GM12872 (cell line): ENCODE results near the gene PNO1.

Experiments used
- TF ChIP-seq, protein P1 (sequence below): IDR thresholded peaks from 3 replicates; pipeline ENCODE4 v1.5.1; 2011; ENCODE audit warnings: low read depth, mild to moderate bottlenecking, low read length, moderate library complexity; ENCODE audit not compliant: insufficient read depth

The PNO1 gene

GRCh38 chr2:68187329-68187728 lies 29.6 kb downstream of the PNO1 start:
- TF ChIP-seq, protein P1, sequence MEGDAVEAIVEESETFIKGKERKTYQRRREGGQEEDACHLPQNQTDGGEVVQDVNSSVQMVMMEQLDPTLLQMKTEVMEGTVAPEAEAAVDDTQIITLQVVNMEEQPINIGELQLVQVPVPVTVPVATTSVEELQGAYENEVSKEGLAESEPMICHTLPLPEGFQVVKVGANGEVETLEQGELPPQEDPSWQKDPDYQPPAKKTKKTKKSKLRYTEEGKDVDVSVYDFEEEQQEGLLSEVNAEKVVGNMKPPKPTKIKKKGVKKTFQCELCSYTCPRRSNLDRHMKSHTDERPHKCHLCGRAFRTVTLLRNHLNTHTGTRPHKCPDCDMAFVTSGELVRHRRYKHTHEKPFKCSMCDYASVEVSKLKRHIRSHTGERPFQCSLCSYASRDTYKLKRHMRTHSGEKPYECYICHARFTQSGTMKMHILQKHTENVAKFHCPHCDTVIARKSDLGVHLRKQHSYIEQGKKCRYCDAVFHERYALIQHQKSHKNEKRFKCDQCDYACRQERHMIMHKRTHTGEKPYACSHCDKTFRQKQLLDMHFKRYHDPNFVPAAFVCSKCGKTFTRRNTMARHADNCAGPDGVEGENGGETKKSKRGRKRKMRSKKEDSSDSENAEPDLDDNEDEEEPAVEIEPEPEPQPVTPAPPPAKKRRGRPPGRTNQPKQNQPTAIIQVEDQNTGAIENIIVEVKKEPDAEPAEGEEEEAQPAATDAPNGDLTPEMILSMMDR: no peak

DNA sequence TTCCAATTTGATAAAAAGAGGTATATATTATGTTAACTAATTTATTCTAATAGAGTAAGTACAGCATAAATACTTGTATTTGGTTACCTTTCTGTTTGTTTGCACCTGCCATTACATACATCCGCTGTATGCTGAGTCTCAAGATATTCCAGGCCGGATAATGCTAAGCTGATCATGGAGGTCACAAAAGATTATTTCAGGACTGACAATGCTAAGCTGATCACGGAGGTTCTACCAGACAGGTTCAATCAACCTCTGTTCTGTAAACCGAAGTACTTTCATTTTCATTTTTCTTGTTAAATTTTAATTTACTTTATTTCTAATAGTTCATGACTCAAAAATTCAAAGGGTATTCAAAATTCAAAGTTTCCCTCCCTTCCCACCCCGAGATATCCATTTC lies 31.1 kb downstream of the PNO1 start:
- TF ChIP-seq, protein P1: no peak

DNA sequence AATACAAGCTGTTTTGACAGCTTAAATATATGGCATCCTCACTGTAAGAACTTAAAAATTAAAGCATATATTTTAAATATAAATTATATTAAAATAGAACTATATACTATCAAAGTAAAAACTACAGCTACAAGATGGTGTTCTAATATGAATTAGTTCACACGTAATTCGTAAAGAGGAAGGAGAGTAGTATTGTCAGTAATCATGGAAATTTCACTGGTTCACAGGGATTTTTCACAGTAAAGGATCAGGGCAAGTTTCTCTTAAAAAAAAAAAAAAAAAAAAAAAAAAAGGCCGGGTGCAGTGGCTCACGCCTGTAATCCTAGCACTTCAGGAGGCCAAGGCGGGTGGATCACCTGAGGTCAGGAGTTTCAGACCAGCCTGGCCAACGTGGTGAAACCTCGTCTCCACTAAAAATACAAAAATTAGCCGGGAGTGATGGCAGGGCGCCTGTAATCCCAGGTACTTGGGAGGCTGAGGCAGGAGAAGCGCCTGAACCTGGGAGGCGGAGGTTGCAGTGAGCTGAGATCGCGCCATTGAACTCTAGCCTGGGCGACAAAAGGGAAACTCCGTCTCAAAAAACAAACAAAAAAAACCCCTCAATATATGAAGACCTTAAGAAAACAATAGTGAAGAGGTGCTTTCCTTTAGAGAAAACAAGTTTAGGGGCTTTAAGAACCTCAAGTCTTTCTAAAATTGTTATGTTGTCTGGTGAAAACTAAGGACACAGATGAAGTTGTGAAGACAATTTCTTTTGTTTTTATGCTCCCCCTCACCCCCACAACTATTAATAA lies 32.5 kb downstream of the PNO1 start:
- TF ChIP-seq, protein P1: no peak

DNA sequence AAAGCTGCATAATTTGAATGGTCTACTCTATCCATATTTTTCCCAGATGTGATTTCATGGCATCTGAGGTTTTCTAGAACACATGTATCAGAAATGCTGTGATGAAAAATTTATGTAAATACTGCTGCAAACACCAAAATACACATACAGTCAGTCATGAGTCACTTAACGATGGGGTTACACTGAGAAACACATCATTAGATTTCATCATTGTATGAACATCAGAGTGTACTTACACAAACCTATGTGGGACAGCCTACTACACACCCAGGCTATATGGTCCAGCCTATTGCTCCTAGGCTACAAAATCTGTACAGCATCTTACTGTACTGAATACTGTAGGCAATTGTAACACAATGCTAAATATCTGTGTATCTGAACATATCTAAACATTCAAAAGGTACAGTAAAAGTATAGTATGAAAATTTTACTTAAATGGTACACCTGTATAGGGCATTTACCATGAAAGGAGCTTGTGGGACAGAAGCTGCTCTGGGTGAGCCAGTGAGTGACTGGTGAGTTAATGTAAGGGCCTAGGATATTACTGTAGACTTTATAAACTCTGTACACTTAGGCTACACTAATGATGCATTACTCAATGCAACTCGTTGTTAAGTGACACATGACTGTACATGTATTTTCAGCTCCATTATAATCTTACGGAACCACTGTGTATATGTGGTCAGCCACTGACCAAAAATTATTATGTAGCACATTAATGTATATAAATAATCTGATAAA lies 33.5 kb downstream of the PNO1 start:
- TF ChIP-seq, protein P1: no peak

DNA sequence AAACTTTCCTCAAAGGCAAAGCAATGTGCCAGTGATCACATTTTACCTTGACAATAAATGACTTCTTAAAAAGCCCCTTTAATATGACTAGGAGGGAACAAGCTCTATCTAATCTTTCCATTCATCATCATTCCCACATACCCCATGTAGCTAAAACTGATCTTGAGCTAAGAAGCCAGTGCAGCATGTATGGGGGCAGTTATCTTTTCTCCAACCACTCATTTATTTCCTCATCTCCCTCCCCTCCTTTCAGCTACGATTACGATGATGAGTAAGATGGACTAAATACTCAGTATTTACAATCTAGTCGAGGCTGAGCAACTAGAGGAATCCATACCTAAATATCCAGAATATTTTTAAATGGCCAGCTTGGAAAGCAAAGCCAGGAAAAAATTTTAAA lies 35.5 kb downstream of the PNO1 start:
- TF ChIP-seq, protein P1: no peak

GRCh38 chr2:68193787-68194372 lies 36.2 kb downstream of the PNO1 start:
- TF ChIP-seq, protein P1: no peak

GRCh38 chr2:68195096-68195495 lies 37.4 kb downstream of the PNO1 start:
- TF ChIP-seq, protein P1: no peak
